GM12878 (cell line): ENCODE results near the gene ARHGAP32. TPM values are rescaled to one million over a fixed set of nuclear protein-coding genes. Genes with fewer than 3 reads are reported as not detected.
A peak's percentile ranks its signal among the peaks of the same experiment; 100 is the strongest.
"Not testable (repeated sequence)": the region's sequence is repeated elsewhere in the genome, so short reads cannot be mapped to it uniquely, and the experiment has no call there.

ENCODE experiments used
- ATAC-seq: fragments of 200-7000 bp; cut with Tn5 transposase; 3 replicates; pipeline ENCODE4 v1.9.1; 2020; ENCODE audit warnings: mild to moderate bottlenecking, moderate library complexity
- BruUV-seq: library from RNA; stranded (reverse); fragments of 400-500 nt; replicated peaks from 2 replicates; lab custom pipeline; 2021; lab: Mats Ljungman, UMichigan
- CTCF ChIA-PET: fragments of 300-600 bp; sonication (Branson Sonifier 250); formaldehyde crosslinking; extraction: SDS; loops from one replicate; lab custom pipeline; 2021; ENCODE audit warnings: inconsistent platforms; lab: Yijun Ruan, JAX
- POLR2A ChIA-PET: fragments of 350-600 bp; formaldehyde crosslinking; extraction: SDS; loops from one replicate; lab custom pipeline; 2021; ENCODE audit warnings: inconsistent platforms; lab: Charles Lee
- RAD21 ChIA-PET: fragments of 300-600 bp; sonication (Branson Sonifier 250); formaldehyde crosslinking; loops from one replicate; lab custom pipeline; 2023; ENCODE audit warnings: antibody characterized with exemption; ENCODE audit not compliant: unreplicated experiment; lab: Charles Lee
- SMC1A ChIA-PET: fragments of 300-600 bp; sonication (Branson Sonifier 250); formaldehyde crosslinking; loops from one replicate; lab custom pipeline; 2023; ENCODE audit not compliant: unreplicated experiment, uncharacterized antibody; lab: Charles Lee
- DNase-seq: peaks from one replicate; pipeline ENCODE4 v3.0.0-alpha.2; 2011; ENCODE audit warnings: low read depth, low spot score
- FAIRE-seq: peaks from 3 replicates; lab custom pipeline; 2011; peaks lifted over from hg19 to GRCh38; lab: Jason Lieb, UNC
- H2AFZ ChIP-seq: 2 replicates; pipeline ENCODE4 v1.6.0; 2011; ENCODE audit warnings: low read depth, low read length, control low read depth; ENCODE audit not compliant: control insufficient read depth
- H3K27ac ChIP-seq: 2 replicates; pipeline ENCODE4 v1.5.1; 2011; ENCODE audit warnings: control low read depth; ENCODE audit not compliant: control insufficient read depth, insufficient read depth
- H3K27me3 ChIP-seq, 2 experiments: replicated peaks in 1 of 2; 2 replicates each; pipeline versions ENCODE4 v1.6.0 to v1.6.1; 2011; ENCODE audit warnings: low read length in 1 of 2; ENCODE audit not compliant: control insufficient read depth in 2 of 2, insufficient read depth in 2 of 2
- H3K36me3 ChIP-seq, 2 experiments: 2 replicates each; pipeline ENCODE4 v1.5.1; 2011; ENCODE audit warnings: low read length in 1 of 2; ENCODE audit not compliant: control insufficient read depth in 2 of 2, insufficient read depth in 2 of 2
- H3K4me1 ChIP-seq: 2 replicates; pipeline ENCODE4 v1.6.1; 2011; ENCODE audit warnings: mild to moderate bottlenecking, low read length, moderate library complexity, mixed read lengths; ENCODE audit not compliant: control insufficient read depth, insufficient read depth
- H3K4me2 ChIP-seq: 2 replicates; pipeline ENCODE4 v1.6.0; 2011; ENCODE audit warnings: control low read depth; ENCODE audit not compliant: control insufficient read depth, insufficient read depth
- H3K4me3 ChIP-seq: fragments of 200-600 bp; sonication (generic); 2 replicates; pipeline ENCODE4 v1.5.1; 2016
- H3K79me2 ChIP-seq: 2 replicates; pipeline ENCODE4 v1.6.0; 2011; ENCODE audit warnings: low read length; ENCODE audit not compliant: control insufficient read depth, insufficient read depth
- H3K9ac ChIP-seq: 2 replicates; pipeline ENCODE4 v1.8.0; 2011; ENCODE audit warnings: low read length, control low read depth, mixed read lengths; ENCODE audit not compliant: control insufficient read depth, insufficient read depth
- H3K9me3 ChIP-seq: replicated peaks from 3 replicates; pipeline ENCODE4 v1.5.1; 2011; ENCODE audit warnings: mild to moderate bottlenecking, low read length; ENCODE audit not compliant: control insufficient read depth, insufficient read depth
- H4K20me1 ChIP-seq: 2 replicates; pipeline ENCODE4 v1.6.0; 2011; ENCODE audit not compliant: control insufficient read depth, insufficient read depth
- CBX5 ChIP-seq: sonication (generic); IDR thresholded peaks from 2 replicates; pipeline ENCODE4 v1.6.1; 2016; ENCODE audit warnings: low read depth, moderate library complexity, mild to moderate bottlenecking, inconsistent platforms
- CEBPB ChIP-seq, 2 experiments: fragments of 150-350 bp in 1 of 2; IDR thresholded peaks; 2 replicates each; pipeline ENCODE4 v1.6.1; 2012 to 2014; ENCODE audit warnings: low read depth in 2 of 2, low read length in 2 of 2, borderline replicate concordance in 1 of 2, inconsistent platforms in 1 of 2
- DPF2 ChIP-seq: fragments of 450-650 bp; IDR thresholded peaks from 2 replicates; pipeline ENCODE4 v1.6.1; 2017; ENCODE audit warnings: mild to moderate bottlenecking
- GABPA ChIP-seq: IDR thresholded peaks from 2 replicates; pipeline ENCODE4 v1.6.1; 2014; ENCODE audit warnings: antibody characterized with exemption, low read depth, mild to moderate bottlenecking, inconsistent platforms
- GATAD2B ChIP-seq: fragments of 450-650 bp; conservative IDR thresholded peaks from 2 replicates; pipeline ENCODE4 v1.6.1; 2017; ENCODE audit warnings: low read depth, mild to moderate bottlenecking, moderate library complexity
- IKZF1 ChIP-seq: fragments of 450-650 bp; conservative IDR thresholded peaks from 2 replicates; pipeline ENCODE4 v1.6.1; 2017; ENCODE audit warnings: antibody characterized with exemption, mild to moderate bottlenecking
- IRF4 ChIP-seq: IDR thresholded peaks from 2 replicates; pipeline ENCODE4 v1.6.1; 2011; ENCODE audit warnings: low read depth, low read length
- LARP7 ChIP-seq: fragments of 450-650 bp; IDR thresholded peaks from 2 replicates; pipeline ENCODE4 v1.6.1; 2017; ENCODE audit warnings: mild to moderate bottlenecking
- MEF2B ChIP-seq: fragments of 450-650 bp; IDR thresholded peaks from 2 replicates; pipeline ENCODE4 v1.6.1; 2018; ENCODE audit warnings: mild to moderate bottlenecking, moderate library complexity; ENCODE audit not compliant: partially characterized antibody, poor library complexity, severe bottlenecking
- NFYB ChIP-seq: IDR thresholded peaks from 2 replicates; pipeline ENCODE4 v1.6.1; 2011; ENCODE audit warnings: low read depth, mild to moderate bottlenecking, low read length, improper control_type of control experiment, moderate library complexity; ENCODE audit not compliant: insufficient read depth
- NR2C1 ChIP-seq: fragments of 450-650 bp; IDR thresholded peaks from 2 replicates; pipeline ENCODE4 v1.6.1; 2017; ENCODE audit warnings: antibody characterized with exemption, mild to moderate bottlenecking, moderate library complexity
- RELB ChIP-seq: fragments of 450-650 bp; IDR thresholded peaks from 2 replicates; pipeline ENCODE4 v1.6.1; 2017; ENCODE audit warnings: low read depth, mild to moderate bottlenecking, moderate library complexity
- RFX5 ChIP-seq: IDR thresholded peaks from 2 replicates; pipeline ENCODE4 v1.6.1; 2011; ENCODE audit warnings: low read depth, low read length, improper control_type of control experiment
- TAF1 ChIP-seq: IDR thresholded peaks from 2 replicates; pipeline ENCODE4 v1.6.1; 2011; ENCODE audit warnings: mild to moderate bottlenecking, low read depth, low read length, borderline replicate concordance
- ZNF384 ChIP-seq: IDR thresholded peaks from 2 replicates; pipeline ENCODE4 v1.6.1; 2012; ENCODE audit warnings: low read depth, mild to moderate bottlenecking, low read length, improper control_type of control experiment, borderline replicate concordance
- WGBS: methylation state at CpG from one replicate; pipeline ENCODE4 v1.1.6; 2016; ENCODE audit warnings: low lambda C conversion rate; ENCODE audit not compliant: insufficient replicate concordance, insufficient coverage; ENCODE audit errors: missing lambda C conversion rate; 5-methylcytosine and 5-hydroxymethylcytosine counted together
- in situ Hi-C: fragments of 300-500 bp; cut with MboI; formaldehyde crosslinking; loops from 9 replicates; pipeline ENCODE4 v1.14.3; 2018; ENCODE audit warnings: mixed read lengths
- intact Hi-C: fragments of 100-400 bp; cut with micrococcal nuclease; formaldehyde crosslinking; loops from one replicate; pipeline ENCODE4 v1.14.2; 2022; ENCODE audit not compliant: unreplicated experiment
- polyA plus RNA-seq, 11 experiments: library from polyadenylated mRNA; depleted of rRNA in 4 of 11; unstranded in 6 of 11; stranded (reverse) in 5 of 11; fragments of >200 nt; fragmentation: Nextera tagmentation in 4 of 11; fragmentation: Illumina TruSeq in 1 of 11; extraction: Ambion mirVana in 4 of 11; extraction: Trizol in 1 of 11; gene quantifications; 1 replicate in 1 of 11; 2 replicates in 10 of 11; pipeline versions ENCODE4 v1.2.1 to v1.2.3, GENCODE V29; 2011 to 2016; ENCODE audit warnings: inconsistent platforms in 2 of 11, missing spikeins in 2 of 11, low read depth in 1 of 11
- total RNA-seq, 4 experiments: library from RNA; depleted of rRNA in 3 of 4; stranded (reverse); fragments of >200 nt in 3 of 4; fragmentation: Illumina TruSeq in 1 of 4; extraction: Trizol in 1 of 4; gene quantifications; 2 replicates each; pipeline versions ENCODE4 v1.2.1 to v1.2.3, GENCODE V29; 2013 to 2021

Gene ARHGAP32
- total and polyA plus RNA-seq, 10 of the 15 experiments (the other 5 are each of a cell fraction or from before 2014, with no cell fraction given) = under 0.01 to 0.46 (median 0.12) TPM; not detected in 1

GRCh38 chr11:128919635-128920034, 272.5 kb downstream of the ARHGAP32 start:
- FAIRE-seq, H3K27me3 ChIP-seq, H3K4me2 ChIP-seq, intact Hi-C loops, H2AFZ ChIP-seq, H3K4me3 ChIP-seq, DNase-seq, BruUV-seq, H3K9me3 ChIP-seq, in situ Hi-C loops, H3K4me1 ChIP-seq, H3K36me3 ChIP-seq, H3K9ac ChIP-seq, H4K20me1 ChIP-seq, H3K79me2 ChIP-seq, H3K27ac ChIP-seq, ATAC-seq: not testable (repeated sequence)
- ChIA-PET RAD21 (interaction anchor here (1.0 kb wide), 1 partner anchor 33 kb away, joined by 5 read pairs; no protein-coding TSS in a partner anchor), SMC1A (interaction anchor here (0.9 to 1.9 kb wide), 3 partner anchors 9 to 16 kb away, joined by 3 to 7 read pairs (median 3); no protein-coding TSS in a partner anchor), POLR2A (interaction anchor here (1.5 to 2.3 kb wide), 2 partner anchors 10 to 15 kb away, joined by 4 to 7 read pairs; no protein-coding TSS in a partner anchor), CTCF (interaction anchor here (1.8 to 2.6 kb wide), 3 partner anchors 14 to 37 kb away, joined by 4 to 14 read pairs (median 7); no protein-coding TSS in a partner anchor)
- 27% methylated on average over 7 of the region's 7 CpGs for WGBS

GRCh38 chr11:128919216-128919615, 272.9 kb downstream of the ARHGAP32 start:
- Histone ChIP-seq H3K4me3 (no peak overlapping the region), H3K4me1 (no peaks in the 10 kb centered on the region), H3K79me2 (no peaks in the 10 kb centered on the region), H3K9ac (no peak overlapping the region), H3K27ac (no peak overlapping the region), H2AFZ (no peak overlapping the region), H3K9me3 (no peaks in the 10 kb centered on the region), H3K36me3 (no peaks in the 10 kb centered on the region), H3K27me3 (no peaks in the 10 kb centered on the region), H4K20me1 (no peaks in the 10 kb centered on the region), H3K4me2 (no peak overlapping the region)
- ChIA-PET POLR2A (interaction anchor here (1.5 to 2.3 kb wide), 2 partner anchors 10 to 15 kb away, joined by 4 to 7 read pairs; no protein-coding TSS in a partner anchor), RAD21 (interaction anchor here (1.0 kb wide), 1 partner anchor 33 kb away, joined by 5 read pairs; no protein-coding TSS in a partner anchor), CTCF (interaction anchor here (1.8 to 2.6 kb wide), 3 partner anchors 13 to 38 kb away, joined by 4 to 14 read pairs (median 7); no protein-coding TSS in a partner anchor), SMC1A (interaction anchor here (0.9 to 1.9 kb wide), 3 partner anchors 9 to 17 kb away, joined by 3 to 7 read pairs (median 3); no protein-coding TSS in a partner anchor)
- 25% methylated on average over 5 of the region's 5 CpGs for WGBS
- no TSS peak for BruUV-seq
- ATAC-seq (peak; percentile 66), FAIRE-seq (no peak), DNase-seq (no peak)
- in situ Hi-C loops = no loop called here
- intact Hi-C loops = no loop called here
- TF ChIP-seq NR2C1 (no peak), MEF2B (no peak), IKZF1 (no peak), GABPA (no peak), DPF2 (no peak), LARP7 (no peak), IRF4 (no peak), CBX5 (no peak), RELB (no peak), GATAD2B (no peak), RFX5 (no peak), NFYB (no peak), TAF1 (no peak), CEBPB (IDR thresholded peaks at IDR 0.05; ENCODE audit: borderline replicate concordance in 1 of 2, low read depth in 2 of 2, low read length in 2 of 2) (no peak), ZNF384 (no peak)
- TF ChIP-seq, all 136 proteins: peak for 0
